ENCODE data around the gene SLC51B. TPM values are rescaled to one million over a fixed set of nuclear protein-coding genes. Genes with fewer than 3 reads are reported as not detected.

The SLC51B gene
- total RNA-seq, 2 experiments from 2014 or later = not detected

DNA sequence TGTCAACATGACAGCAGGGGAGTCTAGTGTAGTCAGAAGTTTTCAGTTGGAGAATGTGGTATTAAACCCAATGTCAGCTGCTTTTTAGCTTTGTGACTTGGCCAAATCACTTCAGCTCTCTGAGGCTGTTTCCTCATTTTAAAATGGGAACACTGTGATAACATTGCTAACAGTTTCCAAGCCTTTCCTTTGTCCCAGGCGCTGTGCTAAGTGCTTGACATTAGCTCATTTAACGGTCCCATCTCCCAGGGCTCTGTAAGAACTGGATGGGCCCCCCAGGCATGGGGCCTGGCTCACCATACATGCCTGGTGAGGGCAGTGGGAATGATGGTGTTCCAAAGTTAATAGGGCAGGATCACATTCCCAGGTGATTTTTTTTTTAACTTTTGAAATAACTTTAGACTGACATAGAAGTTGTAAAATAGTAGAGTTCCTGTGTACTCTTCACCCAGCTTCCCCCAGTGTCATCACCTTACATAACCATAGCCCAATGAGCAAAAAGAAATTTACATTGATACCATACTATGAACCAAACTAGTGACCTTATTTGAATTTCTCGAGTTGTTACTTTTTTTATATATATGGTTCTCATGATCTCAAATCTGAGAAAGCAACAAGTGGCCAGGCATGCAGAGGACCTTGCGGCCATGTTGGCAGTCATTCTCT, 14.9 kb downstream of the SLC51B start:
- DNase-seq = no peak
- POLR2A ChIA-PET = no interaction called here
- CTCF ChIA-PET = interaction anchor here (0.7 to 1.1 kb wide), 3 partner anchors 45 to 725 kb away, joined by 3 read pairs; no protein-coding TSS in a partner anchor
- H3K27ac Mint-ChIP-seq = no peak overlapping the region
- no peaks in the 10 kb centered on the region for H3K36me3 Mint-ChIP-seq (ENCODE audit: low read depth)
- H3K4me3 Mint-ChIP-seq = no peak overlapping the region
- H3K27me3 Mint-ChIP-seq = no peaks in the 10 kb centered on the region
- H3K9me3 Mint-ChIP-seq = no peaks in the 10 kb centered on the region
- peaks cover 10% of the 10 kb centered on the region for H3K4me1 Mint-ChIP-seq

DNA sequence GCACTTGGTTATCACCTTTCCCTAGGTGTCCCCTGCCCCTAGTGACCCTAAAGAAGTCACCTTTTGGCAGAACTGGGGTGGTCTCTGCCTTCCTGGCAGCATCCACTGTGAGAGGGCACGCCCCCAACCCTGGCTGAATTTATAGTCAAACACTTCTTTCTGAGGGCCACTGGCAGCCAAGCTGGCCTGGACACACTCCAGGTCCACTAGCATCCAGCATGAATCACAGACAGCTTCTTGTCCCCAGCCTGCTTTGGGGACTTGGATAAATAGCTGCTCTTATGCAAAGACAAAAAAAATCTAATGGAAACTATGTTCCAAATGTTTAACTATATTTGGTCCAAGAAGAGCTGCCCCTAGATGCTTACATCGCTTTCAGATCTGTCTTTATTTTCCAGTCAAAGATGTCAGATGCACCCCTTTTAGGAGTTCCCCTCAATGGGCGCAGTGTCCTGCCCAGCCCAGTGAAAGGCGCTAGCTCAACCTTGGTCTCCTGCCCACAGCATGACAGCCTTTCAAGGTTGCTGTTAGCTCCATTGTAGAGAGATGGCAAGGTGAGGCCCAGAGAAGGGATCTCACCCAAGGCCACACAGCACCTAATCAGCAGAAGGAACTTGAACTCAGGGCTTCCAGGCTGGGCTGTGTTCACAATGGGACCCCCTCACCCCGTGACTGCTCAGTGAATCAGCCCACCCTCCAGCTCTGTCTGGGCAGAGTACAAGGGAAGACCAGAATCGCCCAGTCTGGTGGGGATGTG, 15.6 kb downstream of the SLC51B start:
- DNase-seq = no peak
- H3K4me1 Mint-ChIP-seq = peaks cover 3% of the 10 kb centered on the region
- H3K27me3 Mint-ChIP-seq = peaks cover 7% of the 10 kb centered on the region
- no peak overlapping the region for H3K4me3 Mint-ChIP-seq
- no peaks in the 10 kb centered on the region for H3K9me3 Mint-ChIP-seq
- ChIA-PET POLR2A (no interaction called here), CTCF (interaction anchor here (1.3 kb wide), 1 partner anchor 12 kb away, joined by 3 read pairs; no protein-coding TSS in a partner anchor)
- no peaks in the 10 kb centered on the region for H3K36me3 Mint-ChIP-seq (ENCODE audit: low read depth)
- no peak overlapping the region for H3K27ac Mint-ChIP-seq

DNA sequence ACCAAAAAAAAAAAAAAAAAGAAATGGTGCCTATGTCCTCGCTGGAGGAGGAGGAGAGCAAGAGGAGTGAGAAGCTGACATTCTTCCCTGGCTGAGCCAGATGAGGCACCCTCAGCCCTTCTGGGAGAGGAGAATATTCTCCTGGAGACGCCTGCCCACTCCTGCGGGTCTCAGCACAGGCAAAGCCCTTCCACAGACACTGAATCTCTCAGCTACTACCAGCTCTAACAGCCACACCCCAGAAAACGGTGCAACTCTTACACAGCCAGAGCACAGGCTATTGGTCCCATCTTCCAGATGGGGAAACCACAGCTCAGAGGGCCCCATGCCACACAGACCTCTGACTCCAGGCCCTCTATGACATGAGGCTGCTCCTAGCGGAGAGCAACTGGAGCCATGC, 16.9 kb downstream of the SLC51B start:
- POLR2A ChIA-PET = no interaction called here
- Mint-ChIP-seq H3K9me3 (no peaks in the 10 kb centered on the region), H3K27ac (no peak overlapping the region), H3K4me1 (peaks cover under 1% of the 10 kb centered on the region), H3K4me3 (no peak overlapping the region), H3K27me3 (peaks cover 18% of the 10 kb centered on the region), H3K36me3 (ENCODE audit: low read depth) (no peaks in the 10 kb centered on the region)
- DNase-seq = no peak
- CTCF ChIA-PET = interaction anchor here (0.8 to 2.1 kb wide), 6 partner anchors 10 to 25 kb away, joined by 3 to 4 read pairs (median 3); no protein-coding TSS in a partner anchor

DNA sequence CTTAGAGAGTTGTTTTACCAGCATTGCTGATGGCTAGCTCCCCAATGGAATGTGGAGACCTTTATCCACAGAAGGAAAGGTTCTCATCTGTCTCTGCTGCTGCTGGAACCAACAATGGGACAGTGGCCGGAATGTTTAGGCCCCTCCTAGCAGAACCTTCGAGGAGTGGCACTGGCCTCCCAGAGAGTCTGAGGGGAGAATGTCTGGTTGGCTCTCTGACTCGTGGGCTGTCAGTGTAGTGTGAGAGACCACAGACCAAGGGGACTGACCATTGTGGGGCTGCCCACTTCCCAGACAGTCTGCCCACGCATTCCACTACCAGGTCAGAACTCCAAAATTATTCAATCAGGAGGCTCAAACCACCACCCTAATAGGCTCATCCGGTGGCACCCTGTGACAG, 17.5 kb downstream of the SLC51B start:
- Mint-ChIP-seq H3K27ac (no peak overlapping the region), H3K4me1 (peaks cover 3% of the 10 kb centered on the region), H3K9me3 (no peaks in the 10 kb centered on the region), H3K36me3 (ENCODE audit: low read depth) (no peaks in the 10 kb centered on the region), H3K27me3 (peaks cover 22% of the 10 kb centered on the region), H3K4me3 (no peak overlapping the region)
- POLR2A ChIA-PET = no interaction called here
- no peak for DNase-seq
- CTCF ChIA-PET = interaction anchor here (0.5 to 2.1 kb wide), 5 partner anchors 10 to 1082 kb away, joined by 3 to 4 read pairs (median 3); no protein-coding TSS in a partner anchor

DNA sequence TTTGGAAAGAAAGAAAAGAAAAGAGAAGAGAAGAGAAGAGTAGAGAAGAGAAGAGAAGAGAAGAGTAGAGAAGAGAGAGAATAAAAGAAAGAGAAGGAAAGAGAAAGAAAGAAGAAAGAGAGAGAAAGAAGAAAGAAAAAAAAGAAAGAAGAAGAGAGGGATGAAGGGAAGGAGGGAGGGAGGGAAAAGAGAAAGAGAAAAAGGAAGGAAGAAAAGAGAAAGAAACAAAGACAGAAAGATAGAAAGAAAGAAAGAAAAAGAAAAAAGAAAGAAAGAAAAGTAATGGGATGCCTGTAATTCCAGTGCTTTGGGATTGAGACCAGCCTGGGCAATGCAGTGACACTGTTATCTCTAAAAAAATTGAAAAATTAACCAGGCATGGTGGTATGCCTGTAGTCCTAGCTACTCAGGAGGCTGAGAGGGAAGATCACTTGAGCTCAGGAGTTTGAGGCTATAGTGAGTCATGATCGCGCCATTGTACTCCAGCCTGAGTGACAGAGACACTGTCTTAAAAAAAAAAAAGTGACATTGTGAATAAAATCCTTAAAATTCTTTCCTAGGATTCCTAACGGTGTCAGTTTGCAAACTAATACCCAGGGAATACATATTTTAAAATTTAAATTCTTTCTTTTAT, 20.9 kb downstream of the SLC51B start:
- POLR2A ChIA-PET = no interaction called here
- no peaks in the 10 kb centered on the region for H3K9me3 Mint-ChIP-seq
- no peaks in the 10 kb centered on the region for H3K36me3 Mint-ChIP-seq (ENCODE audit: low read depth)
- peaks cover 43% of the 10 kb centered on the region for H3K27me3 Mint-ChIP-seq
- no peak overlapping the region for H3K4me3 Mint-ChIP-seq
- CTCF ChIA-PET = interaction anchor here (0.6 to 0.9 kb wide), 2 partner anchors 27 to 154 kb away, joined by 5 read pairs; partner anchors contain the start of gene ANKDD1A
- DNase-seq = no peak
- H3K4me1 Mint-ChIP-seq = peaks cover 3% of the 10 kb centered on the region
- no peak overlapping the region for H3K27ac Mint-ChIP-seq

DNA sequence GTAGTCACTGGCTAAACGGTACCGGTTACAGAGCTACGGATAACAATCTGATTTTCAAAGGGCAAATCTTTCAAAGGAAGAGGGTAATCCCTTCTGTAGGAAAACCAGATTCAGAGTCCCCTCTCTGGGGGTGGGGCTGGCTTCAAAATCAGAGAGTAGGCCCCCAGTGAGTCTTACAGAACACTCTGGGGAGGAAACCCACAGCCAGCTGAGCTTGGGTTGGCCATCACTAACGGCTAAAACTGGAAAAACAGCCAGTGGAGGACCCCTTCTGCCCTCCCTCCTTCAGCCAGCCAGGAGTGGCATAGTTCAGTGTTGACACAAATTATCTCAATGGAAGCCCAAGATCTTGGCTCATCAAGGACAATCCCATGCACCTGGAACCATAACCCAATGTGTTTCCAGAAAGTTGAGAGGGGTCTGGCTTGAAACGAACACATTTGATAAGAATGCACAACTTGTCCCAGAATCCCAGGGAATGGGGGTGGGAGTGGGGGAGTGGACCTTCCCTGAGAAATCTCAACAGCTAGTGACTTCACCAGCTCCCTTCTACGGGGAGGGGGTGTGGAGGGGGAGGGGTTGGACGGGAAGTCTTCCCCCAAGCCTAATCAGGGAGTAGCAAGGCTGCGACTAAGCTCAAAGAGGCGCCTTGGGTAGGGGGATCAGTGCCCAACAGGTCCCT, 21.6 kb downstream of the SLC51B start:
- Mint-ChIP-seq H3K36me3 (ENCODE audit: low read depth) (no peaks in the 10 kb centered on the region), H3K27me3 (peaks cover 43% of the 10 kb centered on the region), H3K9me3 (no peaks in the 10 kb centered on the region), H3K4me1 (peaks cover 3% of the 10 kb centered on the region), H3K27ac (no peak overlapping the region), H3K4me3 (no peak overlapping the region)
- DNase-seq = no peak
- POLR2A ChIA-PET = no interaction called here
- CTCF ChIA-PET = interaction anchor here (0.6 to 1.1 kb wide), 4 partner anchors 12 to 155 kb away, joined by 3 to 5 read pairs (median 4); partner anchors contain the start of gene ANKDD1A

DNA sequence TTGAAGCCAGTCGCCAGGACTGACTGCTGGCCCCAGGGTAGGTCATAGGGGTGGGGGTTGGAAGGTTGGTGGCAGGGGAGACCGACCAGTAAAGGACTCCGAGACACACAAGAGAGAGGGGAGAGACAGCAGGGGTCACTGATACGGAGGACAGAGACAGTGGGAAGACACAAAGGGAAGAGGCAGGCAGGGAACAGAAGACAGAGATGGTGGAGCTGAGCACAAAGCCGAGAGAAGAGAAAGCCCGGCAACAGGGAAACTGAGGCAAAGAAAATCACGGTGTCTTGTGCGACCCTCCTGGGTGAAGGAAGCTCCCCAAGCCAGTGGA, 22.1 kb downstream of the SLC51B start:
- ChIA-PET POLR2A (no interaction called here), CTCF (interaction anchor here (0.6 to 1.5 kb wide), 3 partner anchors 9 to 87 kb away, joined by 3 to 4 read pairs (median 3); partner anchors contain the start of gene KBTBD13)
- H3K27ac Mint-ChIP-seq = no peak overlapping the region
- H3K36me3 Mint-ChIP-seq (ENCODE audit: low read depth) = no peaks in the 10 kb centered on the region
- H3K9me3 Mint-ChIP-seq = no peaks in the 10 kb centered on the region
- no peak overlapping the region for H3K4me3 Mint-ChIP-seq
- peaks cover 3% of the 10 kb centered on the region for H3K4me1 Mint-ChIP-seq
- no peak for DNase-seq
- peaks cover 43% of the 10 kb centered on the region for H3K27me3 Mint-ChIP-seq

DNA sequence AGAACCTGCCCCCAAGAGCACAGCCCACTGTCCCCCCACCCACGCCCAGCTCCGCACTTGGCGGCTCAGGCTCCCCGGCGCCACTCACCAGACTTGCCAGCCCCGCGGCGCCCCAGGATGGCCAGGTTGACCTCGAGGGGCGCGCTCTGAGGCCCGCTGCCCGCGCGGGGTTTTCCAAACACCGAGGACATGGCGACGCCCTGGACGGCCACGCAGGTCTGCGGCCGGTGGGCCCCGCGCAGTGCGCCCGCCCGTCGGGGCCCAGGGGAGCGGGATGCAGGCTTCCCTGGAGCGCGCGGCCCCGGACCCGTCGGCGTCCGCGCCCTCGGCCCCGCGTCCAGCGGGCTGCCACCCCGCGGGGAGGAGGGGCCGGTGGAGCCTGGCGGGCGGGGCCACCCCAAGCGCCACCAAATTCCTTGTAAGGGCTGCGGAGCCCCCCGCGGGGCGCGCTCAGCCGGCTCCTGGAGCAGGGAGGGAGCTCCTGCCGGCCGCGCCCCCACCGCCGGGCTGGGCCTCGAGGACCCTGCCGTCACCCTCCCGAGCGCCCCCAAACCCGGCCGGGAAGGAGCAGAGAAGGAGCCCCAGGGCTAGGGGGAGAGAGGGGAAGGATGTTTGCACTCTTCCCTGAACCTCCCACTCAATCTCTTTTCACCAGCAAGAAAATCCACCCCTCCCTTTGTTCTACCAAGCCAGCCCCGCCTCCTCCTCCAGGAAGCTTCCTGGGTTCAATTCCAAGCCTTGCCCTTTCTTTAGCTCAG, 22.6 kb downstream of the SLC51B start, which contains the start of gene RASL12:
Gene RASL12 (minus strand): TSS at position 347 of the 758 bp plus-strand sequence. CDS start 156 bp downstream, at position 191.
- no peaks in the 10 kb centered on the region for H3K9me3 Mint-ChIP-seq
- ChIA-PET POLR2A (no interaction called here), CTCF (interaction anchor here (0.6 to 1.5 kb wide), 3 partner anchors 9 to 88 kb away, joined by 3 to 4 read pairs (median 3); partner anchors contain the start of gene KBTBD13)
- H3K36me3 Mint-ChIP-seq (ENCODE audit: low read depth) = no peaks in the 10 kb centered on the region
- H3K4me1 Mint-ChIP-seq = peaks cover 3% of the 10 kb centered on the region
- H3K4me3 Mint-ChIP-seq = no peak within 1 kb of the TSS
- H3K27ac Mint-ChIP-seq = no peak within 1 kb of the TSS
- peaks cover 43% of the 10 kb centered on the region for H3K27me3 Mint-ChIP-seq
- no peak for DNase-seq

DNA sequence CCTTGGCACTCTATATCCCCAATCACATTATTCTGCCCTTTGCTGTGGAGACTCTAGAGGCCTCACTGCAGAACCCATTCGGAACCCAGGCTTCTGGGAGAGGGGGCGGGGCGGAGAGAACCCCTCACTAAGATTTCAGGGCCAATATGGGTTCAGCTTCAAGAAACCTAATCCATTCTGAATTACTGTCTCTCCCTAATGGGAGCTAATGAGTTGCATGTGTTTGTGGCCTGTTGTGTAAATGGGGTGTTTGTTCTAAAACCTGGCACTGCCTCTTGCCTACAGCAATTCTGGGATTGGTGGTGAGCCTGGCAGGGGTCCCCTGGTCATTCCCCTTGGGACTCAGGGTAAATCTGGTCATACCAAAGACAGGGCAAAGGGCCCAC, 23.2 kb downstream of the SLC51B start:
- POLR2A ChIA-PET = no interaction called here
- Mint-ChIP-seq H3K27me3 (peaks cover 43% of the 10 kb centered on the region), H3K36me3 (ENCODE audit: low read depth) (no peaks in the 10 kb centered on the region)

DNA sequence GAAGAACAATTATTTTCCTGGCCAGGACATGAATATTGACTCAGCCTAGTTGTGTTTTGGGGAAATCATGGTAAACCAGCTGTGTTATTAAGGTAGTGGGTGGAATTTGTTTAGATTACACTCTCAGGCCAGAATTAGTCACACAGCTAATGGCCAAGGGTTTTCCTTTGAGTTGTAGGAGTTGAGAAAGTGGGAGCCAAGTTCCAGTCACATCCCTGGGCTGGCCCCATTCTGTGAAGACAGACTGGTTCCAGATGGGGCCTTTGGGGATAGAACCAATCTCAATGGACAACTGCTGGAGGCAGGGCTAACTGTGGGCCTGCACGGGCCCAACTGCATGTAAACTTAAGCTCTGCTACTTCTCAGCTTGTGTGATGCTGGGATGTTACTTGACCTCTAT, 24.0 kb downstream of the SLC51B start:
- DNase-seq = no peak
- Mint-ChIP-seq H3K4me3 (no peak overlapping the region), H3K36me3 (ENCODE audit: low read depth) (no peaks in the 10 kb centered on the region), H3K27ac (no peak overlapping the region), H3K4me1 (peaks cover 3% of the 10 kb centered on the region), H3K9me3 (no peaks in the 10 kb centered on the region), H3K27me3 (peaks cover 43% of the 10 kb centered on the region)
- CTCF ChIA-PET = interaction anchor here (0.6 to 0.7 kb wide), 2 partner anchors 10 to 17 kb away, joined by 3 read pairs; no protein-coding TSS in a partner anchor
- POLR2A ChIA-PET = no interaction called here

More for the DNA sequence above, 23.2 kb downstream of the SLC51B start:
- Mint-ChIP-seq H3K4me1 (peaks cover 3% of the 10 kb centered on the region), H3K9me3 (no peaks in the 10 kb centered on the region), H3K4me3 (no peak overlapping the region), H3K27ac (no peak overlapping the region)
- CTCF ChIA-PET = interaction anchor here (1.5 kb wide), 1 partner anchor 8 kb away, joined by 3 read pairs; the partner anchor contains the start of gene KBTBD13
- DNase-seq = no peak

DNA sequence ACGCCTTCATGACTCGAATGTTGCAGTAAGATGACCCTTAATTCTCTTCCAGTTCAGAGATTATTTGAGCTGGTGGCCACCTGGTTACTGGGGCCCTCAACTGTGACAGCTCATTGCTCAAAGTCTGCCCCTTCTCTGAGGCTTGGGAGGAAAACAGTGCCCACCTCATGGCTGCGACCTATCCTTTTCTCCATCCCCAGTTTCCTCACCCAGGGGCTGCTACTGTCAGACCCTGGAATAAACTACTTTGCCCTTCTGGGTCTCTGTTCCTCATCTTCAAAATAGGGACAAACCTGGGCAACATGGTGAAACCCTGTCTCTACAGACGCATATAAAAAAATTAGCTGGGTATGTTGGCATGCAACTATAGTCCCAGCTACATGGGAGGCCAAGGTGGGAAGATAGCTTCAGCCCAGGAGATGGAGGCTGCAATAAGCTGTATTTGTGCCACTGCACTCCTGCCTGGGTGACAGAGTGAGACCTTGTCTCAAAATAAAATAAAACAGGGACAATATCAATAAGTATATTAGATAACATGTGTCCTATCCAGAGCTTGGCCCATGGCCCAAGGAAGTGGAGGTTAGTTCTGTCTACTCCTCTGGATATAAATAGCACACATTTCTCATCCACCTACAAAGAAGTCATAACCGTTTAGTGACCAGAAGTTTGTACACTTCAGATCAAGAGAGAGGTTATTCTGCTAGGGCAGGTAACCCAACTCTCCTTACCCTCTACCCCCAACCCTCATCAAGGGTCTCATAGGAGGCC, 24.8 kb downstream of the SLC51B start:
- no peak for DNase-seq
- POLR2A ChIA-PET = no interaction called here
- H3K4me1 Mint-ChIP-seq = peaks cover 3% of the 10 kb centered on the region

More for the DNA sequence above, 24.8 kb downstream of the SLC51B start:
- no peak overlapping the region for H3K4me3 Mint-ChIP-seq
- no peak overlapping the region for H3K27ac Mint-ChIP-seq
- CTCF ChIA-PET = no interaction called here
- H3K27me3 Mint-ChIP-seq = peaks cover 43% of the 10 kb centered on the region
- no peaks in the 10 kb centered on the region for H3K36me3 Mint-ChIP-seq (ENCODE audit: low read depth)
- H3K9me3 Mint-ChIP-seq = no peaks in the 10 kb centered on the region
